ENCODE results near the gene ZMPSTE24. TPM values are rescaled to one million over a fixed set of nuclear protein-coding genes. Genes with fewer than 3 reads are reported as not detected.
A peak's percentile ranks its signal among the peaks of the same experiment; 100 is the strongest.
"Not testable (repeated sequence)": the region's sequence is repeated elsewhere in the genome, so short reads cannot be mapped to it uniquely, and the experiment has no call there.

Gene ZMPSTE24
- polyA plus RNA-seq (ENCODE audit: insufficient read length in 4 of 4), result 10 to 100 TPM; 57.6 to 68.3 (median 66.0) TPM

GRCh38 chr1:40257688-40258444, at the start of gene ZMPSTE24:
Gene ZMPSTE24 (plus strand): TSS chr1:40258236. CDS start chr1:40258272, 36 bp downstream.
- peak; percentile 95 for DNase-seq (ENCODE audit: low read depth in 4 of 4, low spot score in 3 of 4)

GRCh38 chr1:40210511-40211204, 47.4 kb upstream of the ZMPSTE24 start:
- DNase-seq (ENCODE audit: low read depth in 4 of 4, low spot score in 3 of 4), result no peak

DNA sequence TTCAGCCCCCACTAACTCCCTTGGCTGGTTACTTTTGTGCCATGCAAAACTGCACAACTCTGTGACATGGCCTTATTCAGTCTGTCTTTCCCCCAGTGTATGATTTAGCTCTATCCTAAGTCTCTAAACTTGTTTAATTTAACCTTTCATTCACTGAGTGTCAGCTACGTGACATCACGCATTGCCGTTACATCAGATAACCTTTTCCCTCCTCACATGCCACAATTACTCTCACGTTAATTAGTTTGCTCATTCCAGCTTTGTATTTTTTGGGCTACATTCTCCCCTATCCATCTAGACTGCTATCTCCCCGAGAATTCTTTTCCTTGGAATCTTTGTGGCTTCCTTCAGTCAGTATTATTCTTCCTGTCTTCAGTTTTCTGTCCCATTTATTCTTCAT, 39.7 kb upstream of the ZMPSTE24 start:
- no peak for DNase-seq (ENCODE audit: low read depth in 4 of 4, low spot score in 3 of 4)

- not testable (repeated sequence) for DNase-seq (ENCODE audit: low read depth in 4 of 4, low spot score in 3 of 4)
These were observed 36.5 kb upstream of the ZMPSTE24 start for GRCh38 chr1:40221471-40221905.

DNA sequence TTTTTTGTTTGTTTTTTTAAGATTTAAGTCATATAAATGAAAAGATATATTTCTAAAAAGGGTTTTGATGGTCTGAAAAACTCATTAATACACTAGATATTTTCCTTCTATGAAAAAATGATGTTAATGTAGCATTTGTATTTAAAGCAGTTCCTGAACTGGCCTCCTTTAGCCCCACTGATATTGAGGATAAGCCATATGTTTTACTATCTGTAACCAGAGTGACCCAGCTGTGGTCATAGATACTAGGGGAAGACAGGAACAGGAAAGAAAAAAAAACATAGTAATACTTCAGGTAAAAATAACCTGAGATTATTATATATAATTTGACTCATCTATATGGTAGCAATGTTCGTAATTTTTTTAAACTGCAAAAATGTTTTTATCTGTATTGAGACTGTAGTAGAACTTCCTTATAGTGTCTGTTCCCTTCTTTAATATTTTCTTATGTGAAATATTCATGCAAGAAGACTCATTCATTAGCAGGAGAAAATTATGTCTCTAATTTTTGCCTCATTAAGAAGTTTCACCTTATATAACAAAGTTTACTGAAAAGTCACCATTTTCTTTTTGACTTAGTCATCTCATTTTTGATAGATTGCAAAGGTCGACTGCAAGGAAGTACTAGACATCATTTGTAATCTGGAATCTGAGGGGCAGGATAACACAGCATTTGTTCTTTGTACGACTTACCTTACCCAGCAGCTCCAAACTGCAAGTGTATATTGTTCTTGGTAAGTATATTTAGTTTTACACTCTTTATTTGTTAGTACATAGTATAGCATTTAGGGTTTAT, 35.9 kb upstream of the ZMPSTE24 start:
- DNase-seq (ENCODE audit: low read depth in 4 of 4, low spot score in 3 of 4), result no peak

DNA sequence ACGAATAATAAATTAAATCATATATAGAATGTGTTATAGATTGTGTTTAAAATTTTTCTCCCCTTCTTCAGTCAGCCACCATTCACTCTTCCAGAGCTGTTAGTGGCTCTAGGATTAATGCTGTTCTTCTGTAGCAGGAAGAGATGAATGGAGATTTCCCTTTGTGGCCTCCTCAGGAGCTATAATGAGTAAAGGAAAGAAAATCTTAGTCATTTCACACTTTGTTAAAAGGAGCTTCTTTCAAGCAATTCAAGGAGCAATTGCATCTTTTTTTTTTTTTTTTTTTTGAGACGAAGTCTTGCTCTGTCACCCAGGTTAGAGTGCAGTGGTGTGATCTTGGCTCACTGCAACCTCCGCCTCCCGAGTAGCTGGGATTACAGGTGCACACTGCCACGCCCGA, 34.0 kb upstream of the ZMPSTE24 start:
- no peak for DNase-seq (ENCODE audit: low read depth in 4 of 4, low spot score in 3 of 4)

GRCh38 chr1:40226192-40226591, 31.8 kb upstream of the ZMPSTE24 start:
- DNase-seq (ENCODE audit: low read depth in 4 of 4, low spot score in 3 of 4), result no peak

- no peak for DNase-seq (ENCODE audit: low read depth in 4 of 4, low spot score in 3 of 4)
These were observed 25.6 kb upstream of the ZMPSTE24 start for GRCh38 chr1:40232444-40232843.

DNA sequence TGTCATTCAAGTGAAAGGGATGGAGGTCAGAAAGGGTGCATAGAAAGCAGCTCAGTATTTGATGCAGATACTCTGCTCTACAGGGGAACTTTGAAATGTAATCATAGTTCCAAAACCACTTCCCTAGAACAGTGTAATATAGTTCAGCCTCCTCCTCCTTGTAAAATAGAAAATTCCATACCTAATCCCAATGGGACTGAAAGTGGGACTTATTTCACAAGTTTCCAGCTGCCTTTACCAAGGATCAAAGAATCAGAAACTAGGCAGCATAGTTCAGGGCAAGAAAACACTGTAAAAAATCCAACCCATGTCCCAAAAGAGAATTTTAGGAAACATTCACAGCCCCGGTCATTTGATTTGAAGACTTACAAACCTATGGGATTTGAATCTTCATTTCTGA, 18.4 kb upstream of the ZMPSTE24 start:
- DNase-seq (ENCODE audit: low read depth in 4 of 4, low spot score in 3 of 4), result no peak

GRCh38 chr1:40240390-40240789, 17.6 kb upstream of the ZMPSTE24 start:
- no peak for DNase-seq (ENCODE audit: low read depth in 4 of 4, low spot score in 3 of 4)

GRCh38 chr1:40241362-40241761, 16.7 kb upstream of the ZMPSTE24 start:
- no peak for DNase-seq (ENCODE audit: low read depth in 4 of 4, low spot score in 3 of 4)

- DNase-seq (ENCODE audit: low read depth in 4 of 4, low spot score in 3 of 4), result no peak
These were observed 14.7 kb upstream of the ZMPSTE24 start for GRCh38 chr1:40243351-40243750.

- no peak for DNase-seq (ENCODE audit: low read depth in 4 of 4, low spot score in 3 of 4)
These were observed 13.8 kb upstream of the ZMPSTE24 start for GRCh38 chr1:40244138-40244744.

DNA sequence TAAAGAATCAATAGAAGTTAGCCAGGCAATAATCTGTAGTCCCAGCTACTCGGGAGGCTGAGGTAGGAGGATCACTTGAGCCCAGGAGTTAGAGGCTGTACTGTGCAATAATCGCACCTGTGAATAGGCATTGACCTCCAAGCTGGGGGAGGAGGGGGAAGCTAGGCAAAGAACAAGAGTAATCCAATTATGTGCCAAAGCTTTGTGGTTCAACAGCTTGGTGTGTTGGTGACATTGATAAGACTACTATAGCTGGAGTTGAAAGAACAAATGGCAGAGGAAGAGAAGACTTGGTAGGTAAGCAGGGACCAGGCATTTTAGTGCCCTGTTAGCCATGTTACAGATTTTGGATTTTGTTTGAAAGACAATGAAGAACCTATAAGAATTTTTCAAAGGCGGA, 12.3 kb upstream of the ZMPSTE24 start:
- DNase-seq (ENCODE audit: low read depth in 4 of 4, low spot score in 3 of 4), result no peak

DNA sequence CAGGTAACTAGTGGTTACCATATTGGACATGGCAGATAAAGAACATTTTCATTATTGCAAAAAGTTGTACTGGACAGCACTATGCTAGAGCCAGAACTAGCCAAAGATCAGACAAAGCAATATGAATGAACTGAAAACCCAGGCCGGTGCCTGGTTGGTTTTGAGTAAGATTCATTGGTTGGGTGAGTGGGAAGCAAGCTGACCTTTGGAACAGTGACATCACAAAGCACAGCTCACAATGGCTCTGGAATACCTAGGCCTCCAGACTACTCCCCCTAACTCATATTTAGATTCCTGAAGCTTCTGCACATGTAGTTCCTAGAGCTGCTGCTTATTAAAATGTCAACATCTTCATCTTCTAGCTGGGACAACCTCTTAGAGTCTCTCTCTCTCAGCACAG, 10.4 kb upstream of the ZMPSTE24 start, which contains the start of gene TMCO2:
TMCO2 (plus strand) TSS at position 283 of the 400 bp plus-strand sequence; CDS start at position 340, 57 bp downstream.
- no peak for DNase-seq (ENCODE audit: low read depth in 4 of 4, low spot score in 3 of 4)

DNA sequence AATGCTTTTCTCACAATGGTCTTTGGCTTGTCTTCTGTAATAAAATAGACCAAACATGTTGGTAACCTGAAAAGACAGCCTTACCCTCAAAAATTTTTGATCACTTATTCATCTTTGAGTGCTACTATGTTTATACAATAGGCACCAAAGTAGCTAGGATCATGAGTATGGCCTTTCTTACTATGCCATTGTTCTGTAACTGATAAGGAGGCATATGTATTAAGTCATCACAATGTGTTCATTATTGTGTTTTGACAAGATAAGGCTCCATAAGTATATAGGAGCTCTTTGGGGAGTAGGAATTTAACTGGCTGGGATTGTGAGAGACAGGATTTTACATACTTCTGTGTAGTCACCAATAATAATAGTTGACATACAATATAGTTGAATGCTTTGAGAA, 9.6 kb upstream of the ZMPSTE24 start:
- DNase-seq (ENCODE audit: low read depth in 4 of 4, low spot score in 3 of 4), result no peak

- DNase-seq (ENCODE audit: low read depth in 4 of 4, low spot score in 3 of 4), result no peak
These were observed 6.6 kb upstream of the ZMPSTE24 start for GRCh38 chr1:40251456-40251855.

DNA sequence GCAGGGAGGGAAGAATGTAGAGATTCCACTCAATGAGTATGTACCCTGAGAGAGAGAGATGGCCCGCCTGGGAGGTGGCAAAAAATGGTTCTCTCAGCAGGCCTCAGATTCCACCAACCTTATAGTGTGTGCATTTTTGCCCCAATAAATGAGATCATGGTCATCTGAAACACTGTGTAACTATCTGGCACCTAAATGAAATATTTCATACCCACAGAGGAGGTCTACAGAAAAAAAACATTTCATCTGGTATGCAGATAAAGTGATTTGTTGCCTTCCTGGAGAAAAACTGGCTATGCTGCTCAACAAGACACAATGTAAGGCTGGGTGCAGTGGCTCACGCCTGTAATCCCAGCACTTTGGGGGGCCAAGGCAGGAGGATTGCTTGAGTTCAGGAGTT, 5.4 kb upstream of the ZMPSTE24 start:
- DNase-seq (ENCODE audit: low read depth in 4 of 4, low spot score in 3 of 4), result no peak

- no peak for DNase-seq (ENCODE audit: low read depth in 4 of 4, low spot score in 3 of 4)
These were observed 2.8 kb upstream of the ZMPSTE24 start for GRCh38 chr1:40255231-40255630.

- DNase-seq (ENCODE audit: low read depth in 4 of 4, low spot score in 3 of 4), result no peak
These were observed 1.5 kb upstream of the ZMPSTE24 start for GRCh38 chr1:40256401-40257084.

All from right renal pelvis (tissue), 4 donors.